Esophagus muscularis mucosa (tissue), 4 donors: ENCODE data around the gene ZNF516.
"Not testable (repeated sequence)": the region's sequence is repeated elsewhere in the genome, so short reads cannot be mapped to it uniquely, and the experiment has no call there.

Source experiments
- CTCF ChIP-seq, 3 experiments: fragments of 200-600 bp in 2 of 3; fragments of 450-650 bp in 1 of 3; sonication (generic) in 2 of 3; IDR thresholded peaks; one replicate each; pipeline ENCODE4 v1.5.1; 2017 to 2019; ENCODE audit warnings: antibody characterized with exemption in 3 of 3, mild to moderate bottlenecking in 2 of 3, moderate library complexity in 1 of 3
- EP300 ChIP-seq: sonication (generic); formaldehyde crosslinking; IDR thresholded peaks from one replicate; pipeline ENCODE4 v1.6.1; 2017; ENCODE audit warnings: antibody characterized with exemption
- POLR2A ChIP-seq: fragments of 450-650 bp; IDR thresholded peaks from one replicate; pipeline ENCODE4 v1.6.1; 2017; ENCODE audit warnings: antibody characterized with exemption, moderate library complexity, mild to moderate bottlenecking, low read depth
- POLR2AphosphoS5 ChIP-seq, 2 donors: sonication (generic); formaldehyde crosslinking; IDR thresholded peaks; one replicate each; pipeline ENCODE4 v1.6.1; 2017; ENCODE audit warnings: antibody characterized with exemption in 2 of 2

- TF ChIP-seq CTCF (IDR thresholded peaks at IDR 0.05); EP300; POLR2AphosphoS5 (IDR thresholded peaks at IDR 0.05); POLR2A: not testable (repeated sequence)
Measured at GRCh38 chr18:76536593-76536992, 41.6 kb upstream of the ZNF516 start.
